HepG2 (cell line): ENCODE results near the gene MTARC1. TPM values are rescaled to one million over a fixed set of nuclear protein-coding genes. Genes with fewer than 3 reads are reported as not detected.

Experiments used
- ATAC-seq: fragments of 200-7000 bp; cut with Tn5 transposase; 3 replicates; pipeline ENCODE4 v1.9.1; 2020; ENCODE audit warnings: mild to moderate bottlenecking, moderate library complexity
- BruUV-seq: library from RNA; stranded (reverse); fragments of 400-500 nt; replicated peaks from 2 replicates; lab custom pipeline; 2021; lab: Mats Ljungman, UMichigan
- CTCF ChIA-PET: fragments of 300-600 bp; formaldehyde crosslinking; extraction: SDS; loops from one replicate; lab custom pipeline; 2021; ENCODE audit warnings: low total read pairs, inconsistent platforms, low intra/inter-chr PET ratio; lab: Yijun Ruan, JAX
- POLR2A ChIA-PET: fragments of 350-600 bp; sonication (Branson Sonifier 250); formaldehyde crosslinking; loops from one replicate; lab custom pipeline; 2020; ENCODE audit warnings: antibody characterized with exemption, inconsistent platforms; lab: Yijun Ruan, JAX
- DNase-seq: peaks from one replicate; pipeline ENCODE4 v3.0.0-alpha.2; 2015; ENCODE audit warnings: low spot score
- FAIRE-seq: peaks from 3 replicates; lab custom pipeline; 2011; peaks lifted over from hg19 to GRCh38; lab: Jason Lieb, UNC
- H2AFZ ChIP-seq: one replicate; pipeline ENCODE4 v1.6.1; 2011; ENCODE audit warnings: low read length, inconsistent platforms
- H3K27ac ChIP-seq: fragments of 300-600 bp; 3 replicates; pipeline ENCODE4 v1.8.0; 2011; ENCODE audit warnings: mixed run types, mild to moderate bottlenecking, mixed read lengths, low read length, inconsistent platforms; ENCODE audit not compliant: insufficient read depth; ENCODE audit errors: extremely low read length
- H3K27me3 ChIP-seq, 2 experiments: fragments of 200-600 bp in 1 of 2; 2 replicates in 1 of 2; 3 replicates in 1 of 2; pipeline versions ENCODE4 v1.6.0 to v1.8.0; 2011; ENCODE audit warnings: low read length in 2 of 2, mild to moderate bottlenecking in 2 of 2, moderate library complexity in 2 of 2, inconsistent platforms in 1 of 2; ENCODE audit not compliant: insufficient read depth in 2 of 2, control insufficient read depth in 1 of 2
- H3K36me3 ChIP-seq, 2 experiments: fragments of 200-600 bp in 1 of 2; replicated peaks in 1 of 2; 2 replicates in 1 of 2; 3 replicates in 1 of 2; pipeline versions ENCODE4 v1.5.1 to v1.8.0; 2011; ENCODE audit warnings: low read length in 2 of 2, inconsistent platforms in 1 of 2; ENCODE audit not compliant: insufficient read depth in 2 of 2, control insufficient read depth in 1 of 2
- H3K4me1 ChIP-seq: 2 replicates; pipeline ENCODE4 v1.5.1; 2012; ENCODE audit warnings: low read length, inconsistent platforms; ENCODE audit not compliant: insufficient read depth
- H3K4me2 ChIP-seq: 2 replicates; pipeline ENCODE4 v1.6.0; 2011; ENCODE audit warnings: low read depth, low read length, inconsistent platforms
- H3K4me3 ChIP-seq, 3 experiments: fragments of 200-600 bp in 1 of 3; sonication (generic), shearing (Covaris generic) in 1 of 3; replicated peaks in 1 of 3; 2 replicates each; pipeline ENCODE4 v1.5.1; 2011 to 2016; ENCODE audit warnings: low read length in 3 of 3, inconsistent platforms in 2 of 3, low read depth in 2 of 3, mild to moderate bottlenecking in 2 of 3, control low read depth in 1 of 3, mixed read lengths in 1 of 3; ENCODE audit not compliant: insufficient read depth in 1 of 3
- H3K79me2 ChIP-seq: one replicate; pipeline ENCODE4 v1.6.1; 2011; ENCODE audit warnings: low read length, inconsistent platforms; ENCODE audit not compliant: insufficient read depth
- H3K9ac ChIP-seq: 2 replicates; pipeline ENCODE4 v1.6.0; 2011; ENCODE audit warnings: mild to moderate bottlenecking, low read depth, low read length, inconsistent platforms; ENCODE audit not compliant: insufficient read depth
- H3K9me3 ChIP-seq: 2 replicates; pipeline ENCODE4 v1.5.1; 2012; ENCODE audit warnings: mild to moderate bottlenecking, low read length
- H4K20me1 ChIP-seq: 2 replicates; pipeline ENCODE4 v1.6.0; 2011; ENCODE audit warnings: inconsistent platforms, mild to moderate bottlenecking, low read length, moderate library complexity; ENCODE audit not compliant: insufficient read depth
- ATAD3A ChIP-seq: sonication (generic); formaldehyde crosslinking; IDR thresholded peaks from 2 replicates; pipeline ENCODE4 v1.4.0; 2020; ENCODE audit warnings: missing genetic modification reagents
- ATF7 ChIP-seq, 2 experiments: fragments of 450-650 bp in 1 of 2; sonication (generic) in 1 of 2; formaldehyde crosslinking in 1 of 2; IDR thresholded peaks; 2 replicates each; pipeline versions ENCODE4 v1.4.0 to v1.6.1; 2016 to 2020; ENCODE audit warnings: antibody characterized with exemption in 1 of 2, mild to moderate bottlenecking in 1 of 2, missing genetic modification reagents in 1 of 2
- EED ChIP-seq: sonication (generic); formaldehyde crosslinking; IDR thresholded peaks from 2 replicates; pipeline ENCODE4 v1.5.0; 2020; ENCODE audit warnings: mild to moderate bottlenecking, missing genetic modification reagents
- MAFG ChIP-seq: sonication (generic); formaldehyde crosslinking; IDR thresholded peaks from 2 replicates; pipeline ENCODE4 v1.5.1; 2020; ENCODE audit warnings: mild to moderate bottlenecking, missing genetic modification reagents
- MED13 ChIP-seq: sonication (generic); formaldehyde crosslinking; IDR thresholded peaks from 2 replicates; pipeline ENCODE4 v1.5.0; 2020; ENCODE audit warnings: missing genetic modification reagents
- XRCC5 ChIP-seq: fragments of 200-400 bp; formaldehyde crosslinking; optimal IDR thresholded peaks from 2 replicates; pipeline ENCODE3; 2017; ENCODE audit warnings: mild to moderate bottlenecking, low read length
- ZNF17 ChIP-seq: sonication (generic); formaldehyde crosslinking; IDR thresholded peaks from 2 replicates; pipeline ENCODE4 v1.5.0; 2020; ENCODE audit warnings: mild to moderate bottlenecking, missing genetic modification reagents
- ZNF205 ChIP-seq: IDR thresholded peaks from 2 replicates; pipeline ENCODE4 v1.6.1; 2018; ENCODE audit warnings: missing biosample characterization, missing genetic modification reagents
- ZNF24 ChIP-seq: fragments of 450-650 bp; IDR thresholded peaks from 2 replicates; pipeline ENCODE4 v1.6.1; 2017; ENCODE audit warnings: antibody characterized with exemption, mild to moderate bottlenecking
- ZNF468 ChIP-seq: sonication (generic); formaldehyde crosslinking; IDR thresholded peaks from 2 replicates; pipeline ENCODE4 v1.8.0; 2022; ENCODE audit warnings: mild to moderate bottlenecking, moderate library complexity, missing genetic modification reagents
- ZNF552 ChIP-seq: sonication (generic); formaldehyde crosslinking; IDR thresholded peaks from 2 replicates; pipeline ENCODE4 v1.9.0; 2022; ENCODE audit warnings: missing genetic modification reagents, mild to moderate bottlenecking, borderline replicate concordance
- ZNF660 ChIP-seq: sonication (generic); formaldehyde crosslinking; IDR thresholded peaks from 2 replicates; pipeline ENCODE4 v1.5.1; 2020; ENCODE audit warnings: mild to moderate bottlenecking, low read depth, missing genetic modification reagents, borderline replicate concordance
- ZNF720 ChIP-seq: sonication (generic); formaldehyde crosslinking; IDR thresholded peaks from 2 replicates; pipeline ENCODE4 v1.4.0; 2020; ENCODE audit warnings: missing genetic modification reagents
- ZNF768 ChIP-seq: sonication (generic); formaldehyde crosslinking; IDR thresholded peaks from 2 replicates; pipeline ENCODE4 v1.4.0; 2020; ENCODE audit warnings: missing genetic modification reagents
- WGBS: methylation state at CpG from one replicate; pipeline ENCODE4 v1.1.6; 2017; ENCODE audit warnings: low lambda C conversion rate; 5-methylcytosine and 5-hydroxymethylcytosine counted together
- in situ Hi-C: cut with HindIII; loops from 2 replicates; pipeline ENCODE4 v1.10.0; 2017; ENCODE audit warnings: low pct_unique_long_range_greater_than_20kb; ENCODE audit not compliant: extremely low pct_ligation_motif_present
- intact Hi-C: fragments of 100-400 bp; cut with micrococcal nuclease; formaldehyde crosslinking; loops from one replicate; pipeline ENCODE4 v1.10.0; 2022; ENCODE audit not compliant: unreplicated experiment
- polyA plus RNA-seq, 8 experiments: library from polyadenylated mRNA; depleted of rRNA in 3 of 8; stranded (reverse) in 7 of 8; unstranded in 1 of 8; fragments of >200 nt; fragmentation: Illumina TruSeq in 4 of 8; extraction: Trizol in 4 of 8; gene quantifications; 2 replicates each; pipeline versions ENCODE4 v1.2.1 to v1.2.3, GENCODE V29; 2011 to 2016; ENCODE audit warnings: low read depth in 4 of 8, missing spikeins in 1 of 8, mixed read lengths in 1 of 8; ENCODE audit not compliant: insufficient read depth in 1 of 8
- total RNA-seq, 5 experiments: library from RNA; depleted of rRNA; stranded (reverse); fragments of >200 nt; fragmentation: Illumina TruSeq; extraction: Trizol; gene quantifications; 2 replicates each; pipeline ENCODE4 v1.2.3, GENCODE V29; 2016; ENCODE audit warnings: low read depth in 1 of 5
- TF ChIP-seq, protein P1 (sequence below): sonication (generic); formaldehyde crosslinking; conservative IDR thresholded peaks from 2 replicates; pipeline ENCODE4 v1.4.0; 2020; ENCODE audit warnings: mild to moderate bottlenecking, missing genetic modification reagents, moderate library complexity
- TF ChIP-seq, protein P2 (sequence below): sonication (generic); formaldehyde crosslinking; IDR thresholded peaks from 2 replicates; pipeline ENCODE4 v1.5.1; 2020; ENCODE audit warnings: missing genetic modification reagents, mild to moderate bottlenecking, borderline replicate concordance
- TF ChIP-seq, protein P3 (sequence below): sonication (generic); formaldehyde crosslinking; IDR thresholded peaks from 2 replicates; pipeline ENCODE4 v1.4.0; 2020; ENCODE audit warnings: mild to moderate bottlenecking, missing genetic modification reagents
- TF ChIP-seq, protein P4 (sequence below): sonication (generic); formaldehyde crosslinking; IDR thresholded peaks from 2 replicates; pipeline ENCODE4 v1.4.0; 2020; ENCODE audit warnings: missing genetic modification reagents, borderline replicate concordance

MTARC1 gene
- total and polyA plus RNA-seq, 2 of the 13 experiments (the other 11 are each of a cell fraction or from before 2014, with no cell fraction given): 19.4 to 106 TPM

DNA sequence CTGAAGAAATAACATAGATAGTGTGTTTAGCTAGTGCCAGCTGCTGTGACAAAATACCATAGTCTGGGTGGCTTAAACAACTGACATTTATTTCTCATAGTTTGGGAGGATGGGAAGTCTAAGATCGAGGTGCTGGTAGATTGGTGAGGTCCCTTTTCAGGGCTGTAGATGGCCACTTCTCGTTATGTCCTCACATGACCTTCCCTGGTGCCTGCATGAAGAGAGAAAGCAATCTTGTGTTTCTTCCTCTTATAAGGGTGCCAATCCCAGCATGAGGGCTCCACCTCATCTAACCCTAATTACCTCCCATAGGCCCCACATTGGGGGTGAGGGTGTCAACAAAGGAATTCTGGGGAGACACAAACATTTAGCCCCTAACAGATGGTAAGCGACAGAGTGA is 29.3 kb upstream of the MTARC1 start:
- Histone ChIP-seq H3K79me2 (no peaks in the 10 kb centered on the region), H3K36me3 (peaks cover 9 to 21% of the 10 kb centered on the region in 2 experiments), H3K27me3 (no peaks in the 10 kb centered on the region), H3K9ac (no peak overlapping the region), H3K9me3 (no peaks in the 10 kb centered on the region), H3K4me2 (no peak overlapping the region), H2AFZ (no peak overlapping the region), H3K27ac (no peak overlapping the region), H4K20me1 (no peaks in the 10 kb centered on the region), H3K4me3 (no peak overlapping the region), H3K4me1 (peaks cover 15% of the 10 kb centered on the region)
- in situ Hi-C loops: no loop called here
- POLR2A ChIA-PET: interaction anchor here (1.6 kb wide), 1 partner anchor 9 kb away, joined by 3 read pairs; the partner anchor contains the start of gene MTARC2
- FAIRE-seq (no peak), ATAC-seq (no peak), DNase-seq (no peak)
- intact Hi-C loops: no loop called here
- no TSS peak for BruUV-seq
- CTCF ChIA-PET: no interaction called here
- 90% methylated on average over 3 of the region's 3 CpGs for WGBS
- TF ChIP-seq XRCC5 (no peak), ZNF205 (CRISPR knock-in tag) (no peak), ZNF24 (no peak), ZNF468 (CRISPR knock-in tag) (no peak), EED (CRISPR knock-in tag) (no peak), ZNF660 (CRISPR knock-in tag) (no peak), ZNF720 (no peak), ATAD3A (no peak), ATF7 (IDR thresholded peaks at IDR 0.05) (no peak), ATF7 (CRISPR knock-in tag; IDR thresholded peaks at IDR 0.05) (no peak), ZNF17 (CRISPR knock-in tag) (no peak), MAFG (CRISPR knock-in tag) (no peak), ZNF552 (CRISPR knock-in tag) (no peak), MED13 (CRISPR knock-in tag) (no peak), ZNF768 (no peak)
- TF ChIP-seq, protein P1, sequence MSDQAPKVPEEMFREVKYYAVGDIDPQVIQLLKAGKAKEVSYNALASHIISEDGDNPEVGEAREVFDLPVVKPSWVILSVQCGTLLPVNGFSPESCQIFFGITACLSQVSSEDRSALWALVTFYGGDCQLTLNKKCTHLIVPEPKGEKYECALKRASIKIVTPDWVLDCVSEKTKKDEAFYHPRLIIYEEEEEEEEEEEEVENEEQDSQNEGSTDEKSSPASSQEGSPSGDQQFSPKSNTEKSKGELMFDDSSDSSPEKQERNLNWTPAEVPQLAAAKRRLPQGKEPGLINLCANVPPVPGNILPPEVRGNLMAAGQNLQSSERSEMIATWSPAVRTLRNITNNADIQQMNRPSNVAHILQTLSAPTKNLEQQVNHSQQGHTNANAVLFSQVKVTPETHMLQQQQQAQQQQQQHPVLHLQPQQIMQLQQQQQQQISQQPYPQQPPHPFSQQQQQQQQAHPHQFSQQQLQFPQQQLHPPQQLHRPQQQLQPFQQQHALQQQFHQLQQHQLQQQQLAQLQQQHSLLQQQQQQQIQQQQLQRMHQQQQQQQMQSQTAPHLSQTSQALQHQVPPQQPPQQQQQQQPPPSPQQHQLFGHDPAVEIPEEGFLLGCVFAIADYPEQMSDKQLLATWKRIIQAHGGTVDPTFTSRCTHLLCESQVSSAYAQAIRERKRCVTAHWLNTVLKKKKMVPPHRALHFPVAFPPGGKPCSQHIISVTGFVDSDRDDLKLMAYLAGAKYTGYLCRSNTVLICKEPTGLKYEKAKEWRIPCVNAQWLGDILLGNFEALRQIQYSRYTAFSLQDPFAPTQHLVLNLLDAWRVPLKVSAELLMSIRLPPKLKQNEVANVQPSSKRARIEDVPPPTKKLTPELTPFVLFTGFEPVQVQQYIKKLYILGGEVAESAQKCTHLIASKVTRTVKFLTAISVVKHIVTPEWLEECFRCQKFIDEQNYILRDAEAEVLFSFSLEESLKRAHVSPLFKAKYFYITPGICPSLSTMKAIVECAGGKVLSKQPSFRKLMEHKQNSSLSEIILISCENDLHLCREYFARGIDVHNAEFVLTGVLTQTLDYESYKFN (CRISPR knock-in tag): no peak
- TF ChIP-seq, protein P2, sequence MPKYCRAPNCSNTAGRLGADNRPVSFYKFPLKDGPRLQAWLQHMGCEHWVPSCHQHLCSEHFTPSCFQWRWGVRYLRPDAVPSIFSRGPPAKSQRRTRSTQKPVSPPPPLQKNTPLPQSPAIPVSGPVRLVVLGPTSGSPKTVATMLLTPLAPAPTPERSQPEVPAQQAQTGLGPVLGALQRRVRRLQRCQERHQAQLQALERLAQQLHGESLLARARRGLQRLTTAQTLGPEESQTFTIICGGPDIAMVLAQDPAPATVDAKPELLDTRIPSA (CRISPR knock-in tag): no peak
- TF ChIP-seq, protein P3, sequence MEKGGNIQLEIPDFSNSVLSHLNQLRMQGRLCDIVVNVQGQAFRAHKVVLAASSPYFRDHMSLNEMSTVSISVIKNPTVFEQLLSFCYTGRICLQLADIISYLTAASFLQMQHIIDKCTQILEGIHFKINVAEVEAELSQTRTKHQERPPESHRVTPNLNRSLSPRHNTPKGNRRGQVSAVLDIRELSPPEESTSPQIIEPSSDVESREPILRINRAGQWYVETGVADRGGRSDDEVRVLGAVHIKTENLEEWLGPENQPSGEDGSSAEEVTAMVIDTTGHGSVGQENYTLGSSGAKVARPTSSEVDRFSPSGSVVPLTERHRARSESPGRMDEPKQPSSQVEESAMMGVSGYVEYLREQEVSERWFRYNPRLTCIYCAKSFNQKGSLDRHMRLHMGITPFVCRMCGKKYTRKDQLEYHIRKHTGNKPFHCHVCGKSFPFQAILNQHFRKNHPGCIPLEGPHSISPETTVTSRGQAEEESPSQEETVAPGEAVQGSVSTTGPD: no peak
- TF ChIP-seq, protein P4, sequence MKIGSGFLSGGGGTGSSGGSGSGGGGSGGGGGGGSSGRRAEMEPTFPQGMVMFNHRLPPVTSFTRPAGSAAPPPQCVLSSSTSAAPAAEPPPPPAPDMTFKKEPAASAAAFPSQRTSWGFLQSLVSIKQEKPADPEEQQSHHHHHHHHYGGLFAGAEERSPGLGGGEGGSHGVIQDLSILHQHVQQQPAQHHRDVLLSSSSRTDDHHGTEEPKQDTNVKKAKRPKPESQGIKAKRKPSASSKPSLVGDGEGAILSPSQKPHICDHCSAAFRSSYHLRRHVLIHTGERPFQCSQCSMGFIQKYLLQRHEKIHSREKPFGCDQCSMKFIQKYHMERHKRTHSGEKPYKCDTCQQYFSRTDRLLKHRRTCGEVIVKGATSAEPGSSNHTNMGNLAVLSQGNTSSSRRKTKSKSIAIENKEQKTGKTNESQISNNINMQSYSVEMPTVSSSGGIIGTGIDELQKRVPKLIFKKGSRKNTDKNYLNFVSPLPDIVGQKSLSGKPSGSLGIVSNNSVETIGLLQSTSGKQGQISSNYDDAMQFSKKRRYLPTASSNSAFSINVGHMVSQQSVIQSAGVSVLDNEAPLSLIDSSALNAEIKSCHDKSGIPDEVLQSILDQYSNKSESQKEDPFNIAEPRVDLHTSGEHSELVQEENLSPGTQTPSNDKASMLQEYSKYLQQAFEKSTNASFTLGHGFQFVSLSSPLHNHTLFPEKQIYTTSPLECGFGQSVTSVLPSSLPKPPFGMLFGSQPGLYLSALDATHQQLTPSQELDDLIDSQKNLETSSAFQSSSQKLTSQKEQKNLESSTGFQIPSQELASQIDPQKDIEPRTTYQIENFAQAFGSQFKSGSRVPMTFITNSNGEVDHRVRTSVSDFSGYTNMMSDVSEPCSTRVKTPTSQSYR: no peak
